ENCODE results near the gene TOR1B. TPM values are rescaled to one million over a fixed set of nuclear protein-coding genes. Genes with fewer than 3 reads are reported as not detected.
A peak's percentile ranks its signal among the peaks of the same experiment; 100 is the strongest.
"Not testable (repeated sequence)": the region's sequence is repeated elsewhere in the genome, so short reads cannot be mapped to it uniquely, and the experiment has no call there.

Gene TOR1B
- 45.5 and 57.7 TPM in 2 replicates for total RNA-seq (2014; rRNA removed; shearing (Covaris generic))

GRCh38 chr9:129802833-129803675 lies at the start of gene TOR1B:
TOR1B (plus strand) TSS chr9:129803184; CDS start chr9:129803213, 29 bp downstream.
- DNase-seq (ENCODE audit: low spot score), result peak; percentile 88

- DNase-seq (ENCODE audit: low spot score), result no peak
Observed at GRCh38 chr9:129755151-129755550, 47.8 kb upstream of the TOR1B start.

DNA sequence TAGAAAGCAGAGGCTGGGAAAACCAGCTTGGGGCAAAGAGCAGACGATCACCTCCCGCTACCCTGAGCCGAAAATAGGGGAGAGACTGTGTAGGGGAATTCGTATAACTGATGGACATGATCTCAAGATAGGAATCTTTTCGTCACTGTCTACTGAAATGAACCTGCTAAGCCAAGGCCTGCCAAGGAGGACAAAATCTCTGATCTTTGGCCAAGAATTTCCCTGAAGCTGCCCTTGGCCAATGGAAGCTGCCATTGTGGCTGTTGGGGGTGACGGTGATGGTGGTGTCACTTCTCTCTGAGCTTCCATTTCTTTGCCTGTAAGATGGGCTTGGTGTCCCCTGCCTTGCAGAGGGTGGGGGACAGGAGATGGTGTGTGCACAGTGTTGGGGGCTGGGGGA lies 46.8 kb upstream of the TOR1B start:
- no peak for DNase-seq (ENCODE audit: low spot score)

GRCh38 chr9:129757045-129757444 lies 45.9 kb upstream of the TOR1B start:
- no peak for DNase-seq (ENCODE audit: low spot score)

GRCh38 chr9:129759319-129759718 lies 43.7 kb upstream of the TOR1B start:
- no peak for DNase-seq (ENCODE audit: low spot score)

GRCh38 chr9:129759804-129760502 lies 43.0 kb upstream of the TOR1B start:
- no peak for DNase-seq (ENCODE audit: low spot score)

DNA sequence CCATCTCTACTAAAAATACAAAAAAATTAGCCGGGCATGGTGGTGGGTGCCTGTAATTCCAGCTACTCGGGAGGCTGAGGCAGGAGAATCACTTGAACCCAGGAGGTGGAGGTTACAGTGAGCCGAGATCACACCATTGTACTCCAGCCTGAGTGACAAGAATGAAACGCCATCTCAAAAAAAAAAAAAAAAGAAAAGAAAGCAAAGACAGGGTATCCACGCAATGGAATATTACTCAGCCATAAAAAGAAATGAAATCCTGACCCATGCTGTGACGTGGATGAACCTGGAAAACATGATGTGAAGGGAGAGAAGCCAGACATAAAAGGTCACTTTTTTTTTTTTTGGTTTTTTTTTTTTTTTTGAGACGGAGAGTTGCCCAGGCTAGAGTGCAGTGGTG lies 42.2 kb upstream of the TOR1B start:
- DNase-seq (ENCODE audit: low spot score), result not testable (repeated sequence)

GRCh38 chr9:129761293-129761900 lies 41.6 kb upstream of the TOR1B start:
- no peak for DNase-seq (ENCODE audit: low spot score)

DNA sequence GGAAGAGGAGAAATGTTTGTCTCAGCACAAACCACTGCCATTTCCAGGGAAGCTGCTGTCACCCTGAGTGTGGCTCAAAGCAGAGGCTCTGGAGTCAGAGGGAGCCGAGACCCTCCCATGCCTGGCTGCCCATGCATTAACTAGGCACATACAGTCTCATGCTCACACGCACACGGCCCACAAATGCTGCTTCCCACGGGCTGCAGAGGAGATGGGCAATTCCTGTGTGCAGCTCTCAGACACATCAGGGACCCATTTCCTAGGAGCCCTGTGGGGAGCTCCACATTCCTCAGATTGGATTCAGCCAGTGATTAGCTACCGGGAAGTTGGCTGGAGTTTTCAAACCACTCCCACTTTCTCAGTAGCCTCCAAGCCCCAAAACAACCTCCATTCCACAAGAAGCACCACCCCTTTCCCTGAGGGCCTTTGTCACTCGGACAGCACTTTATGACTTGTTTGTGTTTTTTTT lies 41.0 kb upstream of the TOR1B start:
- peak; percentile 84 for DNase-seq (ENCODE audit: low spot score)

DNA sequence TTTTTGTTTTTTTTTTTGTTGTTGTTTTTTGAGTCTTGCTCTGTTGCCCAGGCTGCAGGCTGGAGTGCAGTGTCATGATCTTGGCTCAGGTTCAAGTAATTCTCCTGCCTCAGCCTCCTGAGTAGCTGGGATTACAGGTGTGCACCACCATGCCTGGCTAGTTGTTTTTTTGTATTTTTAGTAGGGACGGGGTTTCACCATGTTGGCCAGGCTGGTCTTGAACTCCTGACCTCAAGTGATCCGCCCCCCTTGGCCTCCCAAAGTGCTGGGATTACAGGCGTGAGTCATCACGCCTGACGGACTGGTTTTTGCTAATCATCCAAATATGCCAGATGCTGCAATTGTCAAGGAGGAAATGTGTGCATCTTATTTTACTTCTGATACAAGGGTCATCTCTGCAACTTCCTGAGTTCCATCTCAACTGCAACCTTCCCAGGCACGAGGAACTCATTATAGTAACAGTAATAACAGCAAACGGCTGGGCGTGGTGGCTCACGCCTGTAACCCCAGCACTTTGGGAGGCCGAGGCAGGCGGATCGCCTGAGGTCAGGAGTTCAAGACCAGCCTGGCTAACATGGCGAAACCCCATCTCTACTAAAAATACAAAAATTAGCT lies 40.5 kb upstream of the TOR1B start:
- peak; percentile 80 for DNase-seq (ENCODE audit: low spot score)

DNA sequence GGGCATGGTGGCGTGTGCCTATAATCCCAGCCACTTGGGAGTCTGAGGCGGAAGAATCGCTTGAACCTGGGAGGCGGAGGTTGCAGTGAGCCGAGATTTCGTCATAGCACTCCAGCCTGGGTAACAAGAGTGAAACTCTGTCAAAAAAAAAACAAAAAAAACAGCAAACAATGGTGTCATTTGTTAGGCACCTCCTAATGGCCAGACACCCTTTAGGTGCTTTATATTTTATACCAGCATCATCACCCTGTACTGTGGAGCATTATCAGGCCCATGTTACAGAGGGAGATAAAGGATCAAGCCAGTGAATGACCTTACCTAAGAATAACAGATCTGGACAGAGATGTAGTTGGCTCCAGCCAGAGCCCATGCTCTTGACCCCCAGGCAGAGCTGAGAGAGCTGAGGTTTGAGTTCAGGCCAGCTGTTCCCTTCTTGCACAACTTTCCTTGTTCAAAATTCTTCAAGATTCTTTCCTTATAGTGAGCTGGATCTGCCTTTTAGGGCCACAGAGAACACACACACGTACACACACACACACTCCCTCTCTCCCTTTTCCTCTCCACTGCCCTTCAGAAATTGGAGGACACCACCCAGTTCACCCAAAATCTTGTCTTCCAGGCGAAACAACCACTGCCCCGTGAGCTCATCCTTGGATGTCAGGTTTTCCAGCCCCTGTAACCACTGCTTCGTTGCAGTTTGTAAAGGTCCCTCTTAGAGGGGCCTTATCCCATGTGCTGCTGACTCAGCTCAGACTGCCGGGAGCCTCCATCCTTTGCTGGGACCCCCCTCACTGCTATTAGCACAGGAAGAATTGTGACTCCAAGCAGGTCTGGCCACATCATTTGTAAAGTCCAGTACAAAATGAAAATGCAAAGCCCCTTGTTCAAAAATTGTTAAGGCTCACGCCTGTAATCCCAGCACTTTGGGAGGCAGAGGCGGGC lies 39.7 kb upstream of the TOR1B start:
- DNase-seq (ENCODE audit: low spot score), result peak; percentile 52

DNA sequence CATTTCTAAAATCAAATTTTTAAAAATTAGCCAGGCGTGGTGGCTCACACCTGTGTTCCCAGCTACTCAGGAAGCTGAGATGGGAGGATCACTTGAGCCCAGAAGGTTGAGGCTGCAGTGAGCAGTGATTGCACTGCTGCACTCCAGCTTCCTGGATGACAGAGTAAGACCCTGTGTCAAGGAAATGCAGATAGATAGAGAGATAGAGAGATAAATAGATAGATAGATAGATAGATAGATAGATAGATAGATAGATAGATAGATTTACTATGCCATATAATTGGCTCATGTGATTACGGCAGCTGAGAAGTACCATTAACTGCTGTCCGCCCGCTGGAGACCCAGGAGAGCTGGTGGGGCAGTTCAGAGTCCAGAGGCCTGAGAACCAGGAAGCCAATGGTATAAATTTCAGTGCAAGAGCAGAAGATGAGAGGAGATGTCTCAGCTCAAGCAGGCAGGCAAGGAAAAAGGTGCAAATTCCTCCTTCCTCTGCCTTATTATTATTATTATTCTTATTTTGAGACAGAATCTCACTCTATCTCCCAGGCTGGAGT lies 37.1 kb upstream of the TOR1B start:
- no peak for DNase-seq (ENCODE audit: low spot score)

DNA sequence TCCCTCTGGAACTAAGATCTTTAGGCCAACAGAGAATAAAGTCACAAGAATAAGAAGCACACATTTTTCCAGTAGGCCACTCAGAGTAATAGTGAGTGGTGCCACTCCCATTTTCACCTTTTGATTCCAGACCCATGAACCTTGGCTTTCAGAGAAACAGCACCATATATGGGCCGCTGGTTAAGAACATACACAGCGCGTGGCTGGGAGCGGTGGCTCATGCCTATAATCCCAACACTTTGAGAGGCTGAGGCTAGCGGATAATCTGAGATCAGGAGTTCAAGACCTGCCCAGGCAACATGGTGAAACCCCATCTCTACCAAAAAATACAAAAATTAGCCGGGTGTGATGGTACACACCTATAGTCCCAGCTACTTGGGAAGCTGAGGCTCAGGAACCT lies 34.5 kb upstream of the TOR1B start:
- no peak for DNase-seq (ENCODE audit: low spot score)

DNA sequence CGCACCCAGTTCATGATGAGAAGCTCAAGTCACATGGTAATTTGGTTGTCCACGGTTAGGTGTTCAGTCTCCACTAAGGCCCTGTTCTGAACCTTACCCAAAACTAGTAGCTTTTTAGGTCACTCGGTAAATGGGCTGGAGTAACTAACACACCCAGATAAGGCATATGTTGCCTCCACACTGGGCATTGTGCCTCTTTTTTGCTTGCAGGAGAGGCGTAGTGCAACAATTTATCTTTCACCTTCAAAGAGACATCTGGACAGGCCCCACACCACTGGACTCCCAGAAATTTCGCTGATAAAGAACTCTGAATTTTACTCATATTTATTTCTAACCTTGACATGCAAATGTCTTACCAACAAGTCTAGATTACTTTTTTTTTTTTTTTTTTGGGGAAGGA lies 33.3 kb upstream of the TOR1B start:
- DNase-seq (ENCODE audit: low spot score), result no peak

DNA sequence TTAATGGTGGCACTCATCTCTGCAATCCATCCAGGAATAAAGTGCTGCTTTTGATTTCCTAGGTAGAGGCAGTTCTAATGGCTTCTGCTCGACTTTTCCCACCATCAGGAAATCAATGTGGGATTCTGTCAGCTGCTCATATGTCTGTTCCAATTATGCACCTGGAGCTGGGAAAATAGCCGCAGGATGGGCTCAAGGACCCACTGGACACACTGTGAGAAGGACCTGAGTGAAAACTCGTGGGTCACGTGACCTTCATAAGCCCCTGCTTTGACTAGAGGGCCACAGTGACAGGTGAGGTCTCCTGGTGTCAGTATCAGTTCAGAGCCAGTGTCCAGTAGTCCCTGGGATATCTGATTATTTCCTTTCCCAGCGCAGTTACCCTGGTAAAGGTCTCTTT lies 32.2 kb upstream of the TOR1B start:
- DNase-seq (ENCODE audit: low spot score), result no peak

GRCh38 chr9:129773262-129774048 lies 29.5 kb upstream of the TOR1B start:
- peak; percentile 72 for DNase-seq (ENCODE audit: low spot score)

DNA sequence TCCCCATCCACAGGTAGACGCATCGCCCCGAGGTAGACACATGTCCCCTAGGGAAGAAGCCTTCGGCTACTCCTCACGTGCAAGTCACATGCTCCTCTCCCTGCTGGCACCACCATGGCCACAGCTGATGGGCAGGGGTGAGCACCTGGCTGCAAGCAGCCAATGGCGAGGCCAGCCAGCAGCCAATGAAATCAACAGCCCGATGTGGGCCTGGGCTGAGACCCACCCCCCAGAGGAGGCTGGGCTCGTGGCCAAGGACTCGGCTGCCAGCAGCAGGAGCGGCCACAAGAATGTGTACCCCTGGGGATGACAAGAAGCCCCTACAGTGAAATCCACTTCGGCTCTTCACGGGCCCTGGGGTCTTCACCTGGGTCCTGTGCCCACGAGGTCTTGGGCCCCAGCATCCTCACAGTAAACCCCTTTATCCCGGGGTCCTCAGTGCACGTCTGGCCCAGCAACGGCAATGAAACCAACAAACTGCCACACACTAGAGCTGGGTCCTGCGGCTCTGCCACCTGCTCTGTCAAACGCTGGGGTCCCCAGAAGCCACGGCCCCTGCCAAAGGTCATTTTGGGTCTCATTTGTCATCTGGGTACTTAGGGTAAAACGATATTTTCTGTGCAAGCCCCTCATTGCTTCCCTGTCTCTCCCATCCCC lies 28.1 kb upstream of the TOR1B start:
- DNase-seq (ENCODE audit: low spot score), result peak; percentile 24

DNA sequence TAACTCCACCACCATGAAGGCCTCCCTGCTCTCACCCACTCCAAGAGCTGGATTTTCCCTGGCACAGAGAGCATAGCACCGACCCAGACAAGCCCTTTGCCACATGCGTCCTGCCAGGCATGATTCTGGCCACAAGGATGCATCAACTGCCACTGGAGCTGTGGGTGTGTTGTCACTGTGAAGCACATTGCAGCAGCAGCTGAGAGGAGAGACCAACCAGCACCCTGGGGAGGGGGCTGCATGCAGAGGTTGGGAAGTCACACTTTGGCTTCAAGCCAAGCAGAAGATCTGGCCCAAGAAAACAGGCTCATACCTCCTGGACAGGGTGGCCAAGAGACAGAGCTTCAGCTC lies 27.6 kb upstream of the TOR1B start:
- peak; percentile 37 for DNase-seq (ENCODE audit: low spot score)

- DNase-seq (ENCODE audit: low spot score), result not testable (repeated sequence)
Observed at GRCh38 chr9:129776096-129776495, 26.9 kb upstream of the TOR1B start.
